Esophagus squamous epithelium (tissue), 5 donors: ENCODE measurements around the gene CCDC43. TPM values are rescaled to one million over a fixed set of nuclear protein-coding genes. Genes with fewer than 3 reads are reported as not detected.
"Not testable (repeated sequence)": the region's sequence is repeated elsewhere in the genome, so short reads cannot be mapped to it uniquely, and the experiment has no call there.

Experiments
- DNase-seq: peaks from one replicate; lab custom pipeline; 2025; lab: John Stamatoyannopoulos, UW
- H3K27ac ChIP-seq, 4 donors: fragments of 200-600 bp; sonication (generic); one replicate each; pipeline ENCODE4 v1.5.1; 2016 to 2019; ENCODE audit warnings: mild to moderate bottlenecking in 1 of 4
- H3K27me3 ChIP-seq, 4 donors: fragments of 200-600 bp; sonication (generic); 1 replicate in 3 of 4; 2 replicates in 1 of 4; pipeline versions ENCODE4 v1.5.1 to v1.6.0; 2017 to 2021; ENCODE audit warnings: antibody characterized with exemption in 1 of 4
- H3K36me3 ChIP-seq, 3 donors: fragments of 200-600 bp; sonication (generic); one replicate each; pipeline ENCODE4 v1.5.1; 2016 to 2019
- H3K4me1 ChIP-seq, 3 donors: fragments of 200-600 bp; sonication (generic); one replicate each; pipeline ENCODE4 v1.5.1; 2017 to 2019
- H3K4me3 ChIP-seq, 4 donors: fragments of 200-600 bp; sonication (generic); 1 replicate in 3 of 4; 2 replicates in 1 of 4; pipeline ENCODE4 v1.5.1; 2016 to 2019; ENCODE audit warnings: mild to moderate bottlenecking in 2 of 4, moderate library complexity in 1 of 4
- H3K9me3 ChIP-seq, 3 donors: fragments of 200-600 bp; sonication (generic); one replicate each; pipeline ENCODE4 v1.5.1; 2016 to 2019
- CTCF ChIP-seq, 6 experiments: fragments of 450-650 bp in 4 of 6; fragments of 200-600 bp in 2 of 6; sonication (generic) in 2 of 6; IDR thresholded peaks; one replicate each; pipeline ENCODE4 v1.5.1; 2016 to 2019; ENCODE audit warnings: antibody characterized with exemption in 6 of 6, mild to moderate bottlenecking in 4 of 6, moderate library complexity in 4 of 6
- POLR2A ChIP-seq, 4 donors: fragments of 450-650 bp; IDR thresholded peaks; one replicate each; pipeline ENCODE4 v1.6.1; 2017; ENCODE audit warnings: antibody characterized with exemption in 4 of 4, mild to moderate bottlenecking in 4 of 4, moderate library complexity in 3 of 4
- WGBS, 2 donors: methylation state at CpG; one replicate each; pipeline ENCODE4 v1.1.5; 2018; 5-methylcytosine and 5-hydroxymethylcytosine counted together
- intact Hi-C: fragments of 100-400 bp; cut with DNase I; formaldehyde crosslinking; loops from one replicate; pipeline ENCODE4 v1.15.0; 2022
- total RNA-seq, 4 donors: library from RNA; depleted of rRNA; stranded (reverse); fragments of >200 nt; gene quantifications; one replicate each; pipeline ENCODE4 v1.1.0, GENCODE V29; 2016
- donor health status: DM: yes; HTN: yes; CAD: no.

Gene CCDC43
- total RNA-seq, 4 donors from 2014 or later, result 10.2 to 23.0 (median 19.7) TPM

DNA sequence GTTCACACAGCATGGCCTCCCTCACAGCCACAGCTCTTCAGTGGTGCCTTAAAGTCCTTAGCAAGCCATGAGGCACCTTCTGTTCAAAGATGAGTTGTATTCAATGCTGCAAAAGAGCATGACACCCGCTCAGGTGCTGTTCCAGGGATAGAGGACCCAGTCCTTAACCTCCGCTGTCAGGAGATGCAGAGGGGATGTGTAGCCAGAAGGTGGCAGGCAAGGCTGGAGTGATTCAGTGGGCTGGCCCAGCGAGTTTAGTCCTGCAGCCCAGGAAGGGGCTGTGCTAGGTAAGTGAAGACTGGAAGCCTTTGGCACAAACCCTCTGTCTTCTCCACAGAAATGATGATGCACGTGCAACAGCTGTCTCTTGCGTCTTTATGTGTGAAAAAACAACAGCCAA, 44.2 kb upstream of the CCDC43 start:
- no peak overlapping the region for H3K27ac ChIP-seq
- no peaks in the 10 kb centered on the region for H3K9me3 ChIP-seq
- intact Hi-C loops, result no loop called here
- no peak overlapping the region for H3K4me3 ChIP-seq
- DNase-seq, result no peak
- 72 to 76% methylated on average over 5 of the region's 5 CpGs for WGBS, 2 donors
- H3K27me3 ChIP-seq, result no peaks in the 10 kb centered on the region
- TF ChIP-seq CTCF (IDR thresholded peaks at IDR 0.05) (no peak), POLR2A (IDR thresholded peaks at IDR 0.05) (no peak)
- peaks cover 0 to 22% (median 0%) of the 10 kb centered on the region in 3 donors for H3K36me3 ChIP-seq
- no peaks in the 10 kb centered on the region for H3K4me1 ChIP-seq

DNA sequence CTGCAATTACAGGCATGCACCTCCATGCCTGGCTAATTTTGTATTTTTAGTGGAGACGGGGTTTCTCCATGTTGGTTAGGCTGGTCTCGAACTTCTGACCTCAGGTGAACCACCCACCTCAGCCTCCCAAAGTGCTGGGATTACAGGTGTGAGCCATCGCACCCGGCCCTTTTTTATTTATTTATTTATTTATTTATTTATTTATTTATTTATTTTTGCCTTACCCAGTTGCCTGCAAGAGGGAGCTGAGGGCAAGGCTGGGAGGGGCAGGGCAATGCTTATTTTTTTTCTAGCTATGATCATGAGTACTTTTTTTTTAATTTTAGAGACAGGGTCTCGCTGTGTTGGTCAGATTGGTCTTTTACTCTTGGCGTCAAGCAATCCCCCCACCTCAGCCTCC, 36.5 kb upstream of the CCDC43 start:
- H3K4me1 ChIP-seq, H3K27me3 ChIP-seq, H3K4me3 ChIP-seq, H3K9me3 ChIP-seq, intact Hi-C loops, H3K27ac ChIP-seq, DNase-seq: not testable (repeated sequence)
- WGBS, 2 donors, result 91 to 96% methylated on average over 6 of the region's 6 CpGs
- H3K36me3 ChIP-seq, result peaks cover 0 to 46% (median 0%) of the 10 kb centered on the region in 3 donors

- DNase-seq, result no peak
These were observed 32.7 kb upstream of the CCDC43 start for GRCh38 chr17:44722254-44722653.

GRCh38 chr17:44719444-44719843, 29.9 kb upstream of the CCDC43 start:
- no peak for DNase-seq
- TF ChIP-seq CTCF (IDR thresholded peaks at IDR 0.05) (no peak), POLR2A (IDR thresholded peaks at IDR 0.05) (no peak)
- no peak overlapping the region for H3K27ac ChIP-seq
- 89 to 100% methylated on average over 1 of the region's 1 CpG for WGBS, 2 donors
- no peaks in the 10 kb centered on the region for H3K4me1 ChIP-seq
- peaks cover 0 to 29% (median 0%) of the 10 kb centered on the region in 3 donors for H3K36me3 ChIP-seq
- intact Hi-C loops, result no loop called here
- H3K4me3 ChIP-seq, result no peak overlapping the region
- no peaks in the 10 kb centered on the region for H3K27me3 ChIP-seq
- no peaks in the 10 kb centered on the region for H3K9me3 ChIP-seq

More at GRCh38 chr17:44722254-44722653, 32.7 kb upstream of the CCDC43 start:
- H3K27me3 ChIP-seq, result no peaks in the 10 kb centered on the region
- no peak overlapping the region for H3K27ac ChIP-seq
- TF ChIP-seq POLR2A (IDR thresholded peaks at IDR 0.05) (no peak), CTCF (IDR thresholded peaks at IDR 0.05) (no peak)
- H3K4me1 ChIP-seq, result no peaks in the 10 kb centered on the region
- 69 to 85% methylated on average over 4 to 5 of the region's 5 CpGs for WGBS, 2 donors
- H3K9me3 ChIP-seq, result no peaks in the 10 kb centered on the region
- H3K36me3 ChIP-seq, result peaks cover 0 to 30% (median 0%) of the 10 kb centered on the region in 3 donors
- no peak overlapping the region for H3K4me3 ChIP-seq
- intact Hi-C loops, result no loop called here

GRCh38 chr17:44708401-44709263, 19.1 kb upstream of the CCDC43 start, which contains the start of gene DBF4B:
DBF4B (plus strand) TSS chr17:44708665; CDS start chr17:44708821, 156 bp downstream.
- Histone ChIP-seq H3K4me1 (peaks cover 8 to 20% (median 14%) of the 10 kb centered on the region in 3 donors), H3K9me3 (no peaks in the 10 kb centered on the region), H3K4me3 (peak within 1 kb of the TSS; percentile 64 to 89 (median 78)), H3K27ac (peak within 1 kb of the TSS; percentile 63 to 86 (median 74)), H3K36me3 (peaks cover 0 to 5% (median 0%) of the 10 kb centered on the region in 3 donors), H3K27me3 (peaks cover 0 to 7% (median 0%) of the 10 kb centered on the region in 4 donors)
- DNase-seq, result peak; percentile 27
- intact Hi-C loops, result no loop called here
- WGBS, 2 donors, result 0 to 1% methylated on average over 52 of the region's 52 CpGs
- TF ChIP-seq CTCF (IDR thresholded peaks at IDR 0.05) (peak in 1 of 6 experiments; percentile 20), POLR2A (IDR thresholded peaks at IDR 0.05) (peak in 1 of 4 donors; percentile 10)
